AG09309 (cell line): ENCODE measurements around the gene NME5.

Source experiments
- DNase-seq: peaks from one replicate; pipeline ENCODE4 v3.0.0-alpha.2; 2010; ENCODE audit warnings: low read depth
- H3K4me3 ChIP-seq: 2 replicates; pipeline ENCODE4 v1.5.1; 2011; ENCODE audit warnings: mild to moderate bottlenecking, low read depth, low read length, moderate library complexity; ENCODE audit not compliant: control insufficient read depth
- CTCF ChIP-seq: IDR thresholded peaks from 2 replicates; pipeline ENCODE4 v1.5.1; 2011; ENCODE audit warnings: mild to moderate bottlenecking, low read depth, low read length, inconsistent platforms; ENCODE audit not compliant: insufficient read depth, control insufficient read depth; ENCODE audit errors: missing control alignments

NME5 gene

DNA sequence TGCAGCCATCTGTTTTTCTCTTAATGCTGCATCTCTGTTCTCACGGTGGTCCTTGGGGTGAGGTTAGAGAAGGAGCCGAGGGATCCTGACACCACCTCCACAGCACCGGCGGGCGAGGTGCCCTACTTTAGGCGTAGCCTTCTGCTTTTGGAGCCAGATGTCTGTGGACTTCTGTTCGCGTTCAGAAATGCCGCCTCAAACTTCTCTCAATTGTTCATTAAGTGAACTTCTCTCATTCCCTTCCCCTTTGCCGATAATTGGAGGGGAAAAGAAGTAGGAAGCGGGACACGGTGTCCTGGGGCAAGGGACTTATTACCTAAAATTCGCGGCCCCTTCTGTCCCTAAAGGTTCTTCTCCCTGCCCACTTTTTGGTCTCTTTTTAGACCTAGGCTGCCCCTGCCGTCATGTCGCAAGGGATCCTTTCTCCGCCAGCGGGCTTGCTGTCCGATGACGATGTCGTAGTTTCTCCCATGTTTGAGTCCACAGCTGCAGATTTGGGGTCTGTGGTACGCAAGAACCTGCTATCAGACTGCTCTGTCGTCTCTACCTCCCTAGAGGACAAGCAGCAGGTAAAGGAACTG, 40.1 kb upstream of the NME5 start:
- no peak for TF ChIP-seq CTCF
- H3K4me3 ChIP-seq, result peak overlapping the region; percentile 95
- DNase-seq, result no peak

DNA sequence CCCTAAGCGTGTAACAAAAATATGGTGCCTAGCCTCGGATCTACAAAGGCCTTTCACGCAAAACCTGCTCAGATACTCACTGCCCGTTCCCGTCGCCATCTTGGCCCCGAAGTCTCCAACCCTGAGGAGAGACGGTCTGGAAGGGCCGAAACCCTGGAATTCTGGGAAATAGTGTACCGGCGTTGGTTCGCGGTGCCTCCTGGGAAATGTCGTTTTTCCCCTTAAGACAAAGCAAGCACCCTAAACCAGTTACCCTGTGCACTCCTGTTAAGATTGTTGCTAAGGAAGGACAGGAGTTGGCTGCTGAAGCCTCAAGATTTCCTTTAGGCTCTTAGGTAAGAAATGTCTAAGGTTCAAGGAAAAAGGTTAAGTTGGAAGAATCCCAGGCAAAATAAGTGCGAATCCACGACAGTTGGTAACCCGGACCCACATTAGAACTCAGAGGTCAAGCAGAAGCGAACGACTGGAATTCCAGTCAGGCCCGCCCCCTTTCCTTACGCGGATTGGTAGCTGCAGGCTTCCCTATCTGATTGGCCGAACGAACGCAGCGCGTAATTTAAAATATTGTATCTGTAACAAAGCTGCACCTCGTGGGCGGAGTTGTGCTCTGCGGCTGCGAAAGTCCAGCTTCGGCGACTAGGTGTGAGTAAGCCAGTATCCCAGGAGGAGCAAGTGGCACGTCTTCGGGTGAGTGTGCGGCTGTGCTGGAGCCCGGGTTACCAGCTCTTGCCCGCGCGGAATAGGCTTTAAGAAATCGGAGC, 39.5 kb upstream of the NME5 start, which contains the start of the genes BRD8 and KIF20A:
TSS of gene BRD8 (minus strand) at position 115 of the 761 bp plus-strand sequence. CDS start at position 99, 16 bp downstream.
TSS of gene KIF20A (plus strand) at position 597 of the 761 bp plus-strand sequence. CDS start 569 bp downstream, outside the sequence.
- H3K4me3 ChIP-seq, result peak within 1 kb of the TSS; percentile 95
- peak; percentile 82 for DNase-seq
- TF ChIP-seq CTCF, result no peak

DNA sequence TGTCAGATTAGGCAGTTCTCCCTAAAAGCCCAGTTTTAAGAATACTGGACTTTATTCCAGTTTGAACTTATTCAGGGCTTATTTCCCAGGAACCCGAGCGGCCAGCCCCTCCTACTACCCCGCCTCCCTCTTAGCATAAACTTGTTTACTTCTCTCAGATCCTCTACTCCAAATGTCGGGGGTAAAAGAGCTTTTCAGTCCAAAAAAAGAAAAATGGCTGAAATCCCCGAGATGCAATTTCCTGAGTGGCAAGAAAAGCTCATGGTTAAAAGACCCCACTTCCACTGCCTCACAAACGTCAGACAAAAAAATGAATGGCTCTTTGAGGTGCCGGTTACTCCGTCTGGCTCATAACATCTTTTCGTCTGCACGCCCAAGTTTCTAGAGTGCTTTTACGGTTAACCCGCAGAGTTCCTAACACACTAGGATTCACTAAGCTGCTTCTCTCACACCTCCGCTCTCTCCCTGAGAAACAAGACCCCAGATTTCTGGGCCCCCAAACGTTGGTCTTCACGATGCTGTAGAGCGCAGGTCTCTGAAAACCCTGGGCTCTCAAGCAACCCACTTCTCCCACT, 38.8 kb upstream of the NME5 start:
- DNase-seq, result no peak
- no peak for TF ChIP-seq CTCF
- peak overlapping the region; percentile 95 for H3K4me3 ChIP-seq

DNA sequence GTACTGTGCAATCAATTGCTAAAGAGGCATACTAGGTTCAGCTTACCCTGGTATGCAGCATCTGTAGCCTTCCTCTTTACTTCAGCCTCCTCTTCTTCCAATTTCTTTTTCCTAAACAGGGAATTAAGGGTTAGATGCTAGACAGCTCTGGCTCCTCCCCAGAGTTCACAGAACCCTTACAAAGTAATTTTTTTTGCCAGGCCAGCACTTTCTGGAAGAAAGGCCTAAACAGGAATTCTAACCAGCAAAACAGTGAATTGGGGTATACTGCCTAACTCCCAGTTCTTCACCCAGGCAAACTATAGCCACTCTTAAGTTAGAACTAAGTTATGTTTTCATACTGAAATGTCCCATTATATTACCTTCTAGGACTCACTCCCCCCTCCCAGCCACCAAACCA, 31.1 kb upstream of the NME5 start:
- H3K4me3 ChIP-seq, result no peak overlapping the region
- TF ChIP-seq CTCF, result no peak
- no peak for DNase-seq

- no peak for TF ChIP-seq CTCF
- H3K4me3 ChIP-seq, result no peak overlapping the region
- no peak for DNase-seq
Measured at GRCh38 chr5:138169124-138169523, 29.9 kb upstream of the NME5 start.

DNA sequence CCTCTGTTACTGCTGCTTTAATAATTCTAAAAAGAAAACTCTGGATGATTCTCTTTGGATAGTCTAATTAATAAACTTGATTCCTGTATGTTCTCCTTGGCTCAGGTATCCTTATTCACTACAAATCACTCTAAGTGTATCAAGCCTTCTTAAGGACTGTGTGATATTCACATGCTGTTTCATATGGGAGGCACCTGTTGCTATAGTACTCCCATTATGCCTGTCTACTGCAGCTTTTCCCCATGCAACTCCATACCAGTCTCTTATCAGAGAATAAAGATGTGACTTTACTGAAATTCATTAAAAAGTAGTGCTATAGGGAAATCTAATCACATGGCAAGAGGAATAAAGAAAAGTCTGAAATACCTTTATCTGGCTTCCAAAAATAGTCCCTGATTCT, 24.5 kb upstream of the NME5 start:
- DNase-seq, result no peak
- H3K4me3 ChIP-seq, result no peak overlapping the region
- TF ChIP-seq CTCF, result no peak
